ENCODE data around the gene PHF3.

DNA sequence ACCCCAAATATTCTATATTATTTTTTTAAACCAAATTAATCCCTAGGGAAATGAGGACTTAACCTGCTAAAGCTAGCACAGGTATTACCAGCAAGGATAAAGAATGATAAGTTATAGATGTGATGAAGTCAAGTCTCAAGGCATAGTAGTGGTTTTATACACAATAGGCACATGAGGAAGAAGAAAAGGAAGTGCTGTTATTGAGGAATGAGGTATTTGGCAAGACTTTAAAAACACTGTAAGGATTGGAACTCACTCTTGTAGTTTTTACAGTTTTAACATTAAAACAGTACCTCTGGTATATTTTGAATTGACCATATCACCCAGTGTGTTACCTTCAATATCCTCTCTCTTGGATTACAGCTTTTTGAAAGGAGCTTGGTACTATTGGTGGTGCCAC lies 54.6 kb downstream of the PHF3 start:
- TF ChIP-seq, protein P1, sequence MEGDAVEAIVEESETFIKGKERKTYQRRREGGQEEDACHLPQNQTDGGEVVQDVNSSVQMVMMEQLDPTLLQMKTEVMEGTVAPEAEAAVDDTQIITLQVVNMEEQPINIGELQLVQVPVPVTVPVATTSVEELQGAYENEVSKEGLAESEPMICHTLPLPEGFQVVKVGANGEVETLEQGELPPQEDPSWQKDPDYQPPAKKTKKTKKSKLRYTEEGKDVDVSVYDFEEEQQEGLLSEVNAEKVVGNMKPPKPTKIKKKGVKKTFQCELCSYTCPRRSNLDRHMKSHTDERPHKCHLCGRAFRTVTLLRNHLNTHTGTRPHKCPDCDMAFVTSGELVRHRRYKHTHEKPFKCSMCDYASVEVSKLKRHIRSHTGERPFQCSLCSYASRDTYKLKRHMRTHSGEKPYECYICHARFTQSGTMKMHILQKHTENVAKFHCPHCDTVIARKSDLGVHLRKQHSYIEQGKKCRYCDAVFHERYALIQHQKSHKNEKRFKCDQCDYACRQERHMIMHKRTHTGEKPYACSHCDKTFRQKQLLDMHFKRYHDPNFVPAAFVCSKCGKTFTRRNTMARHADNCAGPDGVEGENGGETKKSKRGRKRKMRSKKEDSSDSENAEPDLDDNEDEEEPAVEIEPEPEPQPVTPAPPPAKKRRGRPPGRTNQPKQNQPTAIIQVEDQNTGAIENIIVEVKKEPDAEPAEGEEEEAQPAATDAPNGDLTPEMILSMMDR (IDR thresholded peaks at IDR 0.05): no peak
- TF ChIP-seq POLR2AphosphoS5 (IDR thresholded peaks at IDR 0.05; ENCODE audit: low read depth, low read length) (no peak), REST (IDR thresholded peaks at IDR 0.05; ENCODE audit: insufficient read depth in 1 of 2, low read depth in 2 of 2, low read length in 1 of 2) (no peak)
